ENCODE measurements around the gene PELO. TPM values are rescaled to one million over a fixed set of nuclear protein-coding genes. Genes with fewer than 3 reads are reported as not detected.
A peak's percentile ranks its signal among the peaks of the same experiment; 100 is the strongest.
"Not testable (repeated sequence)": the region's sequence is repeated elsewhere in the genome, so short reads cannot be mapped to it uniquely, and the experiment has no call there.

The PELO gene
- total RNA-seq, 1 donor from 2014 or later, result 39.1 TPM

DNA sequence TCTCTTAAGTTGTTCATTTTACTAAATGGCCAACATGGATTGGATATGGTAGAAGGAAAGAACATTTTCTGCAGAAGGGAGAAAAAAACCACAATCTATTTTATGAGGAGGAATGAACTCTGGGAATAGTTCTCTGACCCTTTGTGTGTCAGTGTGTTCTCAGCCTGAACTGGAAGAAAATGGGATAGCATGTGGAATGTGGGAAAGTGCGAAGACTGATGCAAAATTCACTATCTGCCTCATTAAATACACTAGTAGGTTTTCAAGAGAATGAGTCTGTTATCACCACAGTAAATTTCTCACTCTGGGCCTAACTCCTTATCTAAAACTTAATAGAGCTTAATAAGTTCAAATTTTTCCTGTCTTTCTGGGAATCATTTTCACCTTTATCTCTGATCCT, 22.7 kb downstream of the PELO start:
- peaks cover 9 to 67% of the 10 kb centered on the region in 2 donors for H3K4me1 ChIP-seq
- TF ChIP-seq CTCF (IDR thresholded peaks at IDR 0.05), result no peak
- no peaks in the 10 kb centered on the region for H3K9me3 ChIP-seq
- intact Hi-C loops (cut with DNase I), result no loop called here
- no peak for DNase-seq (ENCODE audit: low spot score in 2 of 2)
- no peak overlapping the region for H3K4me3 ChIP-seq
- H3K36me3 ChIP-seq, result peaks cover 0 to 2% of the 10 kb centered on the region in 2 donors
- H3K27me3 ChIP-seq, result no peaks in the 10 kb centered on the region
- H3K27ac ChIP-seq, result peak overlapping the region; percentile 72 to 78

GRCh38 chr5:52811067-52811749, 23.5 kb downstream of the PELO start:
- peaks cover 9 to 68% of the 10 kb centered on the region in 2 donors for H3K4me1 ChIP-seq
- no peaks in the 10 kb centered on the region for H3K36me3 ChIP-seq
- no peak for TF ChIP-seq CTCF (IDR thresholded peaks at IDR 0.05)
- H3K27me3 ChIP-seq, result no peaks in the 10 kb centered on the region
- peak overlapping the region; percentile 72 to 78 for H3K27ac ChIP-seq
- intact Hi-C loops (cut with DNase I), result no loop called here
- no peak overlapping the region for H3K4me3 ChIP-seq
- no peaks in the 10 kb centered on the region for H3K9me3 ChIP-seq
- DNase-seq (ENCODE audit: low spot score in 2 of 2), result peak in 1 of 2 donors; percentile 75

DNA sequence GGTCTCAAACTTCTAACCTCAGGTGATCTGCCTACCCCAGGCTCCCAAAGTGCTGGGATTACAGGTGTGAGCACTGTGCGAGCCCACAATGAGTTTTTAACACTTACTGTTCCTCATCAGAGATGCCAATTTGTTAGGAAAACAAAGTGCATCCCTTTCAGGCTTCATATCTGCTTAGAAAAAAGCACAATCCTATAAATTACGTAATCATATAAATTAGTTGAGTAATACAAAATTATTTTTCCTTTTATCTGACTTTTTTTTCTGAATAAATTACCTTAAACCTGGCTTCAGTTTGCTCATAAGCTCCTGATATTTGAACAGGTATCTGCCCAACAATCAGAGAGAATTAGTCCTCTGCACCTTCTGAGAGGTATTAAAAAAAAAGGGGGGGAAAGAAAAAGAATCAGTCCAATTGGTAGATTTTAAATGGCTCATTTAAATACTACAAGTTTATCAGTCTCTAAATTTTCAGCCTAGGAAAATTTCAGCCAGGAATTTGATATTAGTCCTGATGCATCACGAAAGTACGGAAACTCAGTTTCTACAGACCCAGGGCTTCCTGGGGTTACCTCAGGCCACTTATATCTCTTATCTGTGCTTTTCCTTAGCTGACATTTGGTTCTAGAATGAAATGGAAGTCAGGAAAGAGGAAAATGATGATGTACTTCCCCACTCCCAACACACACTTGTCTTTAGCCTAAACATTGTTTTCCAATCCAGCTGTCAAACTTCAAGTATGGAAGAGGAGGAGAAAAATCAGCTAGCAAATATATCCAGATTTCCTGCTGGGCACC, 26.8 kb downstream of the PELO start:
- Histone ChIP-seq H3K27ac (peak overlapping the region; percentile 78 to 80), H3K27me3 (no peaks in the 10 kb centered on the region), H3K9me3 (no peaks in the 10 kb centered on the region), H3K36me3 (no peaks in the 10 kb centered on the region), H3K4me1 (peaks cover 12 to 59% of the 10 kb centered on the region in 2 donors), H3K4me3 (no peak overlapping the region)
- no peak for DNase-seq (ENCODE audit: low spot score in 2 of 2)
- TF ChIP-seq CTCF (IDR thresholded peaks at IDR 0.05), result no peak
- intact Hi-C loops (cut with DNase I), result no loop called here

GRCh38 chr5:52817818-52818217, 30.1 kb downstream of the PELO start:
- no peak for TF ChIP-seq CTCF (IDR thresholded peaks at IDR 0.05)
- Histone ChIP-seq H3K4me1 (peaks cover 15 to 43% of the 10 kb centered on the region in 2 donors), H3K36me3 (no peaks in the 10 kb centered on the region), H3K27me3 (no peaks in the 10 kb centered on the region), H3K4me3 (no peak overlapping the region), H3K9me3 (no peaks in the 10 kb centered on the region), H3K27ac (peak overlapping the region; percentile 78 to 80)
- intact Hi-C loops (cut with DNase I), result no loop called here
- no peak for DNase-seq (ENCODE audit: low spot score in 2 of 2)

DNA sequence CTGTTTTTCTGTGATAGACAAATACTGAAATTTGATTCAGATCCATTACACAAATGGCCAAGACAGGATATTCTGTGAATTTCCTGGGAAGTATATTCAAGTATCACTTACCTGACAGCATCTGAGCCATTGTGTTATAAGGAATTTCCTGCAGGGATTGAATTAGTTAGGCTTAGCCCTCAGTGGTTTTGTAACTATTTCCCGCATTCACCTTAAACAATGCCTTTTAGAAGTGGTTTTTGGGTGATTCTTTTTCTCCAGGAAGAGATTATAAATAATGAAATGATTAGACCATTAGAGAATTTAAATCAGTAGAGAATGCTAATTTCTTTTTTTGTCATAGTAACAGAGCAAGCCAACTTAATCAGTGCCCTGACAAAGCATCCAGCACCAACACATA, 30.6 kb downstream of the PELO start:
- Histone ChIP-seq H3K4me3 (no peak overlapping the region), H3K4me1 (peaks cover 14 to 48% of the 10 kb centered on the region in 2 donors), H3K27me3 (no peaks in the 10 kb centered on the region), H3K27ac (peak overlapping the region; percentile 78 to 80), H3K36me3 (no peaks in the 10 kb centered on the region), H3K9me3 (no peaks in the 10 kb centered on the region)
- no peak for TF ChIP-seq CTCF (IDR thresholded peaks at IDR 0.05)
- intact Hi-C loops (cut with DNase I), result no loop called here
- DNase-seq (ENCODE audit: low spot score in 2 of 2), result no peak

GRCh38 chr5:52818807-52819206, 31.1 kb downstream of the PELO start:
- peaks cover 10 to 52% of the 10 kb centered on the region in 2 donors for H3K4me1 ChIP-seq
- H3K36me3 ChIP-seq; H3K27me3 ChIP-seq; intact Hi-C loops (cut with DNase I); H3K4me3 ChIP-seq; H3K9me3 ChIP-seq; DNase-seq (ENCODE audit: low spot score in 2 of 2): not testable (repeated sequence)
- peak overlapping the region in 1 of 2 donors; percentile 9 for H3K27ac ChIP-seq

Data from ascending aorta (tissue), 2 donors.